SU-DHL-6 (cell line): ENCODE results near the gene OPHN1.

ENCODE experiments used
- H2AFZ ChIP-seq: fragments of 200-600 bp; sonication (generic); 2 replicates; pipeline ENCODE4 v1.6.1; 2014; ENCODE audit warnings: low read depth, mild to moderate bottlenecking, moderate library complexity, mixed read lengths, antibody characterized with exemption, low read length; ENCODE audit not compliant: severe bottlenecking
- H3F3A ChIP-seq: fragments of 200-600 bp; shearing (Covaris generic); 2 replicates; pipeline ENCODE4 v1.6.0; 2016; ENCODE audit warnings: antibody characterized with exemption, mild to moderate bottlenecking; ENCODE audit not compliant: insufficient read depth
- H3K27ac ChIP-seq: fragments of 200-600 bp; sonication (generic); 2 replicates; pipeline ENCODE4 v1.5.1; 2016; ENCODE audit warnings: low read depth, mild to moderate bottlenecking, low read length, moderate library complexity, mixed read lengths
- H3K27me3 ChIP-seq: fragments of 200-600 bp; sonication (generic), shearing (Covaris generic); 2 replicates; pipeline ENCODE4 v1.6.0; 2014; ENCODE audit warnings: mild to moderate bottlenecking, low read length
- H3K36me3 ChIP-seq: fragments of 200-600 bp; sonication (generic); 2 replicates; pipeline ENCODE4 v1.6.1; 2014; ENCODE audit warnings: mild to moderate bottlenecking, low read length, mixed read lengths
- H3K4me2 ChIP-seq: fragments of 300-600, 200-600 bp; shearing (Covaris generic), sonication (generic); 2 replicates; pipeline ENCODE4 v1.6.0; 2014; ENCODE audit warnings: low read length, low read depth, mild to moderate bottlenecking; ENCODE audit not compliant: poor library complexity, severe bottlenecking
- H3K4me3 ChIP-seq: fragments of 200-600 bp; sonication (generic); 2 replicates; pipeline ENCODE4 v1.5.1; 2014; ENCODE audit warnings: antibody characterized with exemption, low read length, mild to moderate bottlenecking, mixed read lengths; ENCODE audit not compliant: insufficient read depth, poor library complexity, severe bottlenecking
- H3K79me2 ChIP-seq: fragments of 200-600 bp; sonication (generic); 2 replicates; pipeline ENCODE4 v1.6.1; 2014; ENCODE audit warnings: mild to moderate bottlenecking, low read length, moderate library complexity; ENCODE audit not compliant: insufficient read depth
- H3K9ac ChIP-seq: fragments of 200-600 bp; sonication (generic); 2 replicates; pipeline ENCODE4 v1.7.0; 2014; ENCODE audit warnings: mild to moderate bottlenecking, low read length
- H3K9me2 ChIP-seq: fragments of 200-600 bp; sonication (generic); replicated peaks from 2 replicates; pipeline ENCODE4 v1.6.1; 2014; ENCODE audit warnings: low read length; ENCODE audit not compliant: insufficient read depth
- H3K9me3 ChIP-seq: fragments of 200-600 bp; sonication (generic); 2 replicates; pipeline ENCODE4 v1.6.1; 2014; ENCODE audit warnings: low read length, mixed read lengths; ENCODE audit not compliant: insufficient read depth
- H4K20me1 ChIP-seq: fragments of 200-600 bp; sonication (generic); 2 replicates; pipeline ENCODE4 v1.6.1; 2014; ENCODE audit warnings: low read depth, mild to moderate bottlenecking, antibody characterized with exemption, low read length, moderate library complexity, mixed read lengths
- CTCF ChIP-seq: fragments of 200-600 bp; sonication (generic); IDR thresholded peaks from one replicate; pipeline ENCODE4 v1.5.1; 2017; ENCODE audit warnings: antibody characterized with exemption, mild to moderate bottlenecking, low read length, moderate library complexity; ENCODE audit not compliant: insufficient read depth, poor library complexity, severe bottlenecking
- EZH2phosphoT487 ChIP-seq: fragments of 200-600 bp; sonication (generic), shearing (Covaris generic); conservative IDR thresholded peaks from 2 replicates; pipeline ENCODE4 v1.6.1; 2018; ENCODE audit warnings: mild to moderate bottlenecking, antibody characterized with exemption, low read length, moderate library complexity, mixed read lengths

Gene OPHN1

GRCh38 chrX:68114573-68115129 lies 318.6 kb downstream of the OPHN1 start:
- Histone ChIP-seq H3F3A (no peaks in the 10 kb centered on the region), H3K9ac (no peak overlapping the region), H3K79me2 (no peaks in the 10 kb centered on the region), H3K9me3 (no peaks in the 10 kb centered on the region), H3K27me3 (no peaks in the 10 kb centered on the region), H3K27ac (no peak overlapping the region), H3K36me3 (no peaks in the 10 kb centered on the region), H3K4me2 (no peak overlapping the region), H3K9me2 (no peaks in the 10 kb centered on the region), H4K20me1 (no peaks in the 10 kb centered on the region), H2AFZ (no peak overlapping the region), H3K4me3 (no peak overlapping the region)
- TF ChIP-seq CTCF, result no peak
- no peak for TF ChIP-seq EZH2phosphoT487

GRCh38 chrX:68113837-68114572 lies 319.3 kb downstream of the OPHN1 start:
- Histone ChIP-seq H3K27me3 (no peaks in the 10 kb centered on the region), H3K27ac (no peak overlapping the region), H3K4me2 (no peak overlapping the region), H4K20me1 (no peaks in the 10 kb centered on the region), H3F3A (no peaks in the 10 kb centered on the region), H3K9me3 (no peaks in the 10 kb centered on the region), H3K36me3 (no peaks in the 10 kb centered on the region), H2AFZ (no peak overlapping the region), H3K9ac (no peak overlapping the region), H3K9me2 (no peaks in the 10 kb centered on the region), H3K4me3 (no peak overlapping the region), H3K79me2 (no peaks in the 10 kb centered on the region)
- TF ChIP-seq EZH2phosphoT487 (no peak), CTCF (no peak)

- H3K9me3 ChIP-seq, result no peaks in the 10 kb centered on the region
- H3K27ac ChIP-seq, result no peak overlapping the region
- H3K27me3 ChIP-seq, result no peaks in the 10 kb centered on the region
- no peaks in the 10 kb centered on the region for H3F3A ChIP-seq
- TF ChIP-seq CTCF, result no peak
- no peak for TF ChIP-seq EZH2phosphoT487
- no peak overlapping the region for H3K4me3 ChIP-seq
- no peaks in the 10 kb centered on the region for H4K20me1 ChIP-seq
- no peak overlapping the region for H3K4me2 ChIP-seq
- H3K9me2 ChIP-seq, result no peaks in the 10 kb centered on the region
- no peaks in the 10 kb centered on the region for H3K36me3 ChIP-seq
- no peak overlapping the region for H2AFZ ChIP-seq
- no peak overlapping the region for H3K9ac ChIP-seq
- no peaks in the 10 kb centered on the region for H3K79me2 ChIP-seq
These were observed 321.0 kb downstream of the OPHN1 start for GRCh38 chrX:68112321-68112720.
